AG08395 (cell line): Measurements from ENCODE around the gene ROR2.
A peak's percentile ranks its signal among the peaks of the same experiment; 100 is the strongest.
"Not testable (repeated sequence)": the region's sequence is repeated elsewhere in the genome, so short reads cannot be mapped to it uniquely, and the experiment has no call there.

ENCODE experiments used
- DNase-seq: peaks from one replicate; pipeline ENCODE4 v3.0.0; 2012; ENCODE audit warnings: mixed read lengths, low spot score

ROR2 gene

GRCh38 chr9:91567642-91568274, 382.3 kb downstream of the ROR2 start:
- no peak for DNase-seq

GRCh38 chr9:91564081-91564670, 385.9 kb downstream of the ROR2 start:
- DNase-seq: no peak

GRCh38 chr9:91562416-91562815, 387.6 kb downstream of the ROR2 start:
- no peak for DNase-seq

DNA sequence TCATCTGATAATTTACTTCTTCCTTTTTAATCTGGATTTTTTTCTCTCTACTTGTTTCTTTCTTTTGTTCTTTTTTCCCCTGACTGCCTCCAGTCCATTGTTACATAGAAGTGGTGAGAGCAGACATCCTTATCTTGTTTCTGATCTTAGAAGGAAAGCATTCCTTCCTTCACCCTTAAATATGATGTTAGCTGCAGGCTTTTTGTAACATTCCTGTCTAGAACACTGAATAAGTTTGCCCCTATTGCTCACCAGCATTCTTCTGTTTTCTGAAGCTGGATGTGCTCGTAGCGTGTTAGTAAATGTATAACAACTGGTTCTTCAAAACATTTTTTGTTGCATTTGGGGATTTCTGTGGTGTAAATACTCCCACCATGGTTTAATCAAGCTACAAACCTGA, 389.7 kb downstream of the ROR2 start:
- no peak for DNase-seq

DNA sequence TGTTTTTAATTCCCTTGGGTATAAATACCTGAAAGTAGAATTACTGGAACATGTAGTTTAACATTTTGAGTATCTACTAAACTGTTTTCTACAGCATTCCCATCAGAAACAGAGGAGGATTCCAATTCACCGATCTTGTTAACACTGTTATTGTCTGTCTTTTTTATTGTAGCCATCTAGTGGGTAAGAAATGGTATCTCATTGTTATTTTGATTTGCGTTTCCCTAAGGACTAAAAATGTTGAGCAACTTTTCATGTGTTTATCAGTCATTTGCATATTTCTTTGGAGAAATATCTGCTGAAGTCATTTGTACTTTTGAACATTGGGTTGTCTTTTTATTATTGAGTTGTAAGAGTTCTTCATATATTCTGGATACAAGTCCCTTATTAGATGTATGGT, 391.1 kb downstream of the ROR2 start:
- no peak for DNase-seq

DNA sequence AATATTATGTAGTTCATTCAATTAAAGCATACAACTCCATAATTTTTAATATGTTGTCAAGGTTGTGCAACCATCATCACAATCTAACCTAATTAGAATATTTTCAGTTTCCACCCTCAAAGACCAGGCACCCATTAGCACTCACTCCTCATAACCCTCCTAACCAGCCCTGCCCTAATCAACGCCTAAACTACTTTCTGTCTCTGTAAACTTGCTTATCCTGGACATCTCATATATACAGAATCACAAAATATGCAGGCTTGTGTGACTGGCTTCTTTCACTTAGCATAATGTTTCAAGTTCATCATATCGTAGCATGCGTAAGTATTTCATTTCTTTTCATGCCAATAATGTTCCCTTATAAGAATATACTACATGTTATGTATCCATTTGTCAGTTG, 391.6 kb downstream of the ROR2 start:
- DNase-seq: no peak

GRCh38 chr9:91557327-91557726, 392.7 kb downstream of the ROR2 start:
- no peak for DNase-seq

DNA sequence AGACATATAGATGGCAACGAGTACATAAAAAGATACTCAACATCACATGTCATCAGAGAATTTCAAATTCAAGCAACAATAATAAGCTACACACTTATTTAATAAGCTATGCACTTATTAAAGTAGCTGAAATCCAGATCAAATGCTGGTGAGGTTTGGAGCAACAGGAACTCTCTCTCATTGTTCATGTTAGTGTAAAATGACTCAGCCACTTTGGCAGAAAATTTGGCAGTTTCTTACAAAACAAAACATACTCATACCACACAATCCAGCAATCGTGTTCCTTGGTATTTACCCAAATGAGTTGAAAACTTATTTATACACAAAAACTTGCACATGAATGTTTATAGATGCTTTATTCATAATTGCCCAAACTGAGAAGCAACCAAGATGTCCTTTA, 394.9 kb downstream of the ROR2 start:
- DNase-seq: no peak

- DNase-seq: no peak
Observed at GRCh38 chr9:91549177-91549576, 400.9 kb downstream of the ROR2 start.

DNA sequence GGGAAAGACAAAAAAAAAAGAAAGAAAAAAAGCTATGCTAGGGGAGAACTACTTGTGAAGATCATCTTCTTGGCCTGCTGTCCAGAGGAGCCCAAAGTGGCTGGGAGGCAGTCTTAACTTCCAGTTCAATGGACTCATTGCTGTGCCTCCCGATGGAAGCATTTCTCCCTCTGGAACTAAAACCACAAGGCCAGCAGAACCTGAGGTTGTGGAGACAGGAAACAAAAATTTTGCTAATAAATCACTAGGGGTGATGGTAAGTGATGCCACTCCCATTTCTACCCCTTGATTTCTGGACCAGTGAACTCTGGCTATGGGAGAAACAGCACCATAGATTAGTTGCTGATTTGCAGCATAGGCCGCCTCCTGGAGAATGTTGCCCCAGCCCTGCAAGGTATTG, 402.9 kb downstream of the ROR2 start:
- no peak for DNase-seq

DNA sequence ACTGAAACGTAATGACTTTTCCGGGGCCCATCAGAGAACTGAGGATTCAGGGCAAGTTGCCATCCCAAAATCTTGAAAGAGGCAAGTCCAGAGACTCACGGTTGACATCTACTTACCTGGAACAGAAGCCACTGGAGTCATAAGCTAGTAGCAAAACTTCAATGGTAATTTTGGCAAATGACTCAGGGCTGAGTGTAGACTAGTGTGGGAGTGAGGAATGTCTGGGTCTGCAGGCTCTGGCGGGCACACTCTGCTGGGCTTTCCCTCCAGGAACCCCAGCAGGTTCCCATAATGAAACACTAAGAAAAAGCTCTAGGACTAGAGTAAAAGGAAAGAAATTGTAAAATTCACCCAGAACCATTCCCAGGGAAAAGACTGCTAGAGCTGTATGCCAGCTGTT, 403.5 kb downstream of the ROR2 start:
- peak; percentile 49 for DNase-seq

- no peak for DNase-seq
Observed at GRCh38 chr9:91541734-91542133, 408.3 kb downstream of the ROR2 start.

DNA sequence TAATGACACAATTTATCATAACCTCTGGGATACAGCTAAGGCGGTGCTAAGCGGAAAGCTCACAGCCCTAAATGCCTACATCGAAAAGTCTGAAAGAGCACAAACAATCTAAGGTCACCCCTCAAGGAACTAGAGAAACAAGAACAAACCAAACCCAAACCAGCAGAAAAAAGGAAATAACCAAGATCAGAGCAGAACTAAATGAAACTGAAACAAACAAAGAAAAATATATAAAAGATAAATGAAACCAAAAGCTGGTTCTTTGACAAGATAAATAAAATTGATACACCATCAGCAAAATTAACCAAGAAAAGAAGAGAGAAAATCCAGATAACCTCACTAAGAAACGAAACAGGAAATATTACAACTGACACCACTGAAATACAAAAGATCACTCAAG, 409.5 kb downstream of the ROR2 start:
- not testable (repeated sequence) for DNase-seq

DNA sequence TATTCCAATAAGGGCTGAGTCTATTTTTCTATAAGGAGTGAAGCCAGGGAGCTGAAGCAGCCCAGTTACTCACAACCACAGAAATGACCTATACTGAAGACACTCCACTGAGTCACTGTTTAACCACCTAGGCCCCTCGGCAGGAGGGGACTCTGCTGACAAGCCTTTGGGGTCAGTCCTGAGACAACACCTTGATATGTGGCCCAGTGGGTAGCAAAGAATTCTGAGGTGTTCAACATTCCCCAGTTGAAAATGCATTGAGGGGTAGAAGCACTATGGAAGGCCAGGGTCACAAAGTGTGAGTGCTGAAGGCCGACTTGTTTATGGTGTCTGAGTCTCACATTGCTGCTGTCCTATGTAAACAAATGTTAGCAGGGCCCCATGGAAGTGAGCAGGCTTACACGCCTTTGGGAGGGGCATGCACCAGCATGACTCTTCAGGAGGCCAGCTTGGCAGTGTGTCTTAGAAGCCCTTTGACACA, 413.8 kb downstream of the ROR2 start:
- DNase-seq: peak; percentile 68

GRCh38 chr9:91534374-91534773, 415.7 kb downstream of the ROR2 start:
- DNase-seq: peak; percentile 12

GRCh38 chr9:91533382-91533781, 416.6 kb downstream of the ROR2 start:
- DNase-seq: no peak

- no peak for DNase-seq
Observed at GRCh38 chr9:91532325-91532724, 417.7 kb downstream of the ROR2 start.

GRCh38 chr9:91530829-91531228, 419.2 kb downstream of the ROR2 start:
- peak; percentile 12 for DNase-seq

GRCh38 chr9:91522481-91522880, 427.5 kb downstream of the ROR2 start:
- DNase-seq: no peak

DNA sequence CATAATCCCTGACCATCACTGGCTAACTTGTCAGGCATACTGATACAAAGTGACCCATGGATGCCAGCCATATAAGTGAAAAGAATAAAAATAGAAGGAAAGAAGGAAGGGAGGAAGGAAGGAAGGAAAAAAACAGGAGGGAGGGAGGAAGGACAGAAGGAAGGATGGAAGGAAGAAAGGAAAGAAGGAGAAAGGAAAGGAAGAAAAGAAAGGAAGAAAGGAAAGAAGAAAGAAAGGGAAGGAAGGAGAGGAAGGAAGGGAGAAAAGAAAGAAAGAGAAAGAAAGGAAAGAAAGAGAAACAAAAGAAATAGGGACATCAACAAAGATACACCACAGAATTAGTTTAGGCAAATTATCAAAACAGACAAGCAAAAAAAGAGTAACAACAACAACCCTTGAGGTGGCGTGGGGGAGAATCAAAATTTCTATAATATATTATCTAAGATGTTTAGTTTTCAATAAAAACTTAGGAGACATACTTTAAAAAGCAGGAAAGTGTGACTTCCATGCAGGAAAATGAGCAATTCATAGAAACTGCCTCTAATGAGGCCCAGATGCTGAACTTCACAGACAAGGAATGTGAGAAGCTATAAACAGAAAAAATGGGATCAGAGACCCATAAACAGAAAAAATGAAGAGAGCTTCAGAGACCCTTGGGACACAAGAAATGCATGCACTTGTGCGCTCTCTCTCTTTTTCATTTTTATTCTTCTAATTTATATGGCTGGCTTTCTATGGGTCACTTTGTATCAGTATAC, 430.3 kb downstream of the ROR2 start:
- DNase-seq: peak; percentile 45

GRCh38 chr9:91518462-91518861, 431.6 kb downstream of the ROR2 start:
- DNase-seq: no peak

GRCh38 chr9:91517801-91518200, 432.2 kb downstream of the ROR2 start:
- no peak for DNase-seq

DNA sequence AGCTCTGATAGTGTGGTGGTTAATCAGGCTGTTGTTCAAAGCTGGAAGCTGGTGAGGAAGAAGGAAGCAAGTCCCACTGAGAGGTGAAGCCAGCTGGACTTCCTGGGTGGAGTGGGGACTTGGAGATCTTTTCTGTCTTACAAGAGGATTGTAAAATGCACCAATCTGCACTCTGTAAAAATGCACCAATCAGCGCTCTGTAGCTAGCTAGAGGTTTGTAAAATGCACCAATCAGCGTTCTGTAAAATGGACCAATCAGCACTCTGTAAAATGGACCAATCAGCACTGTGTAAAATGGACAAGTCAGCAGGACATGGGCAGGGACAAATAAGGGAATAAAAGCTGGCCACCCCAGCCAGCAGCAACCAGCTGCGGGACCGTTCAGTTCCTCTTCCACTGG, 432.7 kb downstream of the ROR2 start:
- not testable (repeated sequence) for DNase-seq
